ENCODE measurements around the gene VWA7. TPM values are rescaled to one million over a fixed set of nuclear protein-coding genes. Genes with fewer than 3 reads are reported as not detected.
"Not testable (repeated sequence)": the region's sequence is repeated elsewhere in the genome, so short reads cannot be mapped to it uniquely, and the experiment has no call there.

VWA7 gene, protein sequence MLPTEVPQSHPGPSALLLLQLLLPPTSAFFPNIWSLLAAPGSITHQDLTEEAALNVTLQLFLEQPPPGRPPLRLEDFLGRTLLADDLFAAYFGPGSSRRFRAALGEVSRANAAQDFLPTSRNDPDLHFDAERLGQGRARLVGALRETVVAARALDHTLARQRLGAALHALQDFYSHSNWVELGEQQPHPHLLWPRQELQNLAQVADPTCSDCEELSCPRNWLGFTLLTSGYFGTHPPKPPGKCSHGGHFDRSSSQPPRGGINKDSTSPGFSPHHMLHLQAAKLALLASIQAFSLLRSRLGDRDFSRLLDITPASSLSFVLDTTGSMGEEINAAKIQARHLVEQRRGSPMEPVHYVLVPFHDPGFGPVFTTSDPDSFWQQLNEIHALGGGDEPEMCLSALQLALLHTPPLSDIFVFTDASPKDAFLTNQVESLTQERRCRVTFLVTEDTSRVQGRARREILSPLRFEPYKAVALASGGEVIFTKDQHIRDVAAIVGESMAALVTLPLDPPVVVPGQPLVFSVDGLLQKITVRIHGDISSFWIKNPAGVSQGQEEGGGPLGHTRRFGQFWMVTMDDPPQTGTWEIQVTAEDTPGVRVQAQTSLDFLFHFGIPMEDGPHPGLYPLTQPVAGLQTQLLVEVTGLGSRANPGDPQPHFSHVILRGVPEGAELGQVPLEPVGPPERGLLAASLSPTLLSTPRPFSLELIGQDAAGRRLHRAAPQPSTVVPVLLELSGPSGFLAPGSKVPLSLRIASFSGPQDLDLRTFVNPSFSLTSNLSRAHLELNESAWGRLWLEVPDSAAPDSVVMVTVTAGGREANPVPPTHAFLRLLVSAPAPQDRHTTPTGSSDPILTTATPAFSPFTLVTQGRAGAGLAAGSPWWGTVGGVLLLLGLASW
- under 1 TPM in 2 of 6 donors, not detected in 4; 0.13 to 0.29 TPM for polyA plus RNA-seq (ENCODE audit: low read depth in 6 of 6)

GRCh38 chr6:31776989-31777666, at the start of gene VWA7:
Gene VWA7 (minus strand): TSS chr6:31777328. CDS start chr6:31776779, 549 bp downstream.
- ATAC-seq (ENCODE audit: low read depth in 2 of 2) (peak; percentile 92 to 94), DNase-seq (peak; percentile 69)
- Mint-ChIP-seq H3K4me3 (peak within 1 kb of the TSS in 4 of 8 donors; percentile 34 to 60 (median 50)), H3K27ac (peak within 1 kb of the TSS; percentile 74 to 97 (median 80)), H3K27me3 (no peaks in the 10 kb centered on the region), H3K9me3 (no peaks in the 10 kb centered on the region), H3K36me3 (no peaks in the 10 kb centered on the region), H3K4me1 (peaks cover 19 to 25% (median 21%) of the 10 kb centered on the region in 3 donors)

- peak overlapping the region; percentile 81 to 98 (median 94) for H3K27ac Mint-ChIP-seq
- ATAC-seq (ENCODE audit: low read depth in 2 of 2) (peak; percentile 22 to 24), DNase-seq (no peak)
- H3K36me3 Mint-ChIP-seq, result no peaks in the 10 kb centered on the region
- H3K27me3 Mint-ChIP-seq, result no peaks in the 10 kb centered on the region
- peaks cover 25 to 59% (median 33%) of the 10 kb centered on the region in 3 donors for H3K4me1 Mint-ChIP-seq
- peak overlapping the region; percentile 90 to 98 (median 94) for H3K4me3 Mint-ChIP-seq
- H3K9me3 Mint-ChIP-seq, result no peaks in the 10 kb centered on the region
These were observed 49.7 kb upstream of the VWA7 start for GRCh38 chr6:31826793-31827285.

DNA sequence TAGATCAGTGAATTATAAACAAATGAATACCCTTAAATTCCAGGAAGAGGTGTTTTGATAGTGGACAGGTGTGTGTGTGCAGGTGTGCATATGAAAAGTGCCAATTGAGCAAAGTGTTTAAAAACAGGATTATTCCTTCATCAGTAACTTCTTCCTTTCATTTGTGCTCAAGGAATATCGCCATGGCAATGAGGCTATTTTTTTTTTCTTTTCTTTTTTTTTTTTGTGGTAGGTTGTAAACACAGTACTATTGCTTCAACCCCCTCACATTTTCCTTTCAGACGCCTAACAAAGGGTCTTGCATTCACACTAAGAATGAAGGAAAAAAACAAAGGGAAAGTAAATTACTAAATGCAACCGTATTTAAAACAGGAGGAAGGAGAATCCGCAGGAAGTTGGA, 48.4 kb upstream of the VWA7 start:
- H3K4me1 Mint-ChIP-seq, result peaks cover 24 to 63% (median 36%) of the 10 kb centered on the region in 3 donors
- no peaks in the 10 kb centered on the region for H3K9me3 Mint-ChIP-seq
- ATAC-seq (ENCODE audit: low read depth in 2 of 2) (no peak), DNase-seq (no peak)
- H3K36me3 Mint-ChIP-seq, result no peaks in the 10 kb centered on the region
- H3K4me3 Mint-ChIP-seq, result peak overlapping the region in 7 of 8 donors; percentile 19 to 98 (median 91)
- peak overlapping the region in 5 of 6 donors; percentile 72 to 92 (median 77) for H3K27ac Mint-ChIP-seq
- H3K27me3 Mint-ChIP-seq, result no peaks in the 10 kb centered on the region

DNA sequence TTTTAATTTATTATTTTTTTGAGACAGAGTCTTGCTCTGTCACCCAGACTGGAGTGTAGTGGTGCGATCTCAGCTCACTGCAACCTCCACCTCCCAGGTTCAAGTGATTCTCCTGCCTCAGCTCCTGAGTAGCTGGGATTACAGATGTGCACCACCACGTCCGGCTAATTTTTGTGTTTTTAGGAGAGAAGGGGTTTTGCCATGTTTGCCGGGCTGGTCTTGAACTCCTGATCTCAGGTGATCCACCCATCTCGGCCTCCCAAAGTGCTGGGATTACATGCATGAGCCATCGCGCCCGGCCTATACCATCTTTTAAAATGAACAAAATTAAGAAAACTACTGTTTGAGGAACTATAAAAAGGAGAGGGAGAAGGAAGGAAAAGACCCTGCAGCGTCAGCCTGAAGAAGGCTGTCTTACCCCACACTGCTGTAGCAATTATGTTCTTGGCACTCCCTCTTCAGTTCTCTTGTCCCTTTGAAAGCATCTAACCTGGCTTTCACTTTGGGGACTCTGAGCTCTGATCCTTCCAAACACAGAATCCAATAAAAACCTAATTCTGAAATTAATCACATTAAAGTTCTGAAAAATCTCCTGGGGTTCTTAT, 46.6 kb upstream of the VWA7 start:
- DNase-seq; H3K9me3 Mint-ChIP-seq; H3K36me3 Mint-ChIP-seq; H3K27me3 Mint-ChIP-seq; ATAC-seq (ENCODE audit: low read depth in 2 of 2): not testable (repeated sequence)
- peak overlapping the region in 4 of 8 donors; percentile 32 to 93 (median 52) for H3K4me3 Mint-ChIP-seq
- peaks cover 15 to 55% (median 26%) of the 10 kb centered on the region in 3 donors for H3K4me1 Mint-ChIP-seq
- peak overlapping the region in 2 of 6 donors; percentile 22 to 93 for H3K27ac Mint-ChIP-seq

DNA sequence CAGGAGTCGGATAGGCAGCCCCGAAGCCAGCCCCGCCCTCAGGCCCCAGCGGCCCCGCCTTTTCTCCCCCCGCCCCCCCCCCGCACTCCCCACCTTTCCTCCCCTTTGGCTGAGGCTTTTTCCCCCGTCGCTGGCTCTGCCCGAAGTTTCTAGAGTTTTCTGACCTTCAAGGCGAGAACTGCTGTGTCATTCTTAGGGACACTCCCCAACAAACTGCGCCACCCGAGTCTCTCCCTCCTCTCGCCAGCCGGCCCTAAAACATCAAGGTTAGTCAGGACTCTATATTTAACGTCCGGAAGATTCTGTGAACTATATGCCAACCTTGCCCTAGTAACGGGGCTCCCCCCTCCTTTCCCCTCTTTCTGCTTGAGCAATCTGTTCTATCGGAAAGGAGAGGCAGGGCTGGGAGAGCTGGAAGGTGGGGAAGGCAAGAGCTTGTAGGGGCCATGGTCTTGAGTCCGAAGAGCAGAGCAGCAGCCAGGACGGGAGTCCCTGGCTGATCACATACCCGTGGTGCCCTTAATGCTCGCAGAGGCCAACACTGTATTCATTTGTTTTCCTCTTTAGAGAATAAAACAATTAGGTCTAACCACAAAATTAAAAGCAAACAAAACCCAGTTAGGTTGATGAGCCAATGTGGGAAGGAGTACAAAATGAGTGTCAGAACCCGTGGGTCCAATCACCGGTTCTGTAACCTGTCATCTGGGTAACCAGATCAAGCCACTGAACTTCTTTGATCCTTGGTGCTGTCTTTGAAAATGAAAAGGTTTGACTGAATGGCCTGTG, 45.1 kb upstream of the VWA7 start:
- Mint-ChIP-seq H3K27me3 (no peaks in the 10 kb centered on the region), H3K36me3 (no peaks in the 10 kb centered on the region), H3K4me3 (peak overlapping the region; percentile 92 to 100 (median 98)), H3K27ac (peak overlapping the region; percentile 93 to 98 (median 94)), H3K4me1 (peaks cover 17 to 63% (median 39%) of the 10 kb centered on the region in 3 donors), H3K9me3 (no peaks in the 10 kb centered on the region)
- ATAC-seq (ENCODE audit: low read depth in 2 of 2) (peak; percentile 35 to 44), DNase-seq (no peak)

GRCh38 chr6:31821301-31822035, 44.3 kb upstream of the VWA7 start:
- Mint-ChIP-seq H3K27ac (peak overlapping the region; percentile 49 to 98 (median 90)), H3K9me3 (no peaks in the 10 kb centered on the region), H3K27me3 (no peaks in the 10 kb centered on the region), H3K4me3 (peak overlapping the region; percentile 92 to 100 (median 98)), H3K36me3 (no peaks in the 10 kb centered on the region), H3K4me1 (peaks cover 13 to 55% (median 32%) of the 10 kb centered on the region in 3 donors)
- DNase-seq (no peak), ATAC-seq (ENCODE audit: low read depth in 2 of 2) (peak; percentile 55 to 62)

DNA sequence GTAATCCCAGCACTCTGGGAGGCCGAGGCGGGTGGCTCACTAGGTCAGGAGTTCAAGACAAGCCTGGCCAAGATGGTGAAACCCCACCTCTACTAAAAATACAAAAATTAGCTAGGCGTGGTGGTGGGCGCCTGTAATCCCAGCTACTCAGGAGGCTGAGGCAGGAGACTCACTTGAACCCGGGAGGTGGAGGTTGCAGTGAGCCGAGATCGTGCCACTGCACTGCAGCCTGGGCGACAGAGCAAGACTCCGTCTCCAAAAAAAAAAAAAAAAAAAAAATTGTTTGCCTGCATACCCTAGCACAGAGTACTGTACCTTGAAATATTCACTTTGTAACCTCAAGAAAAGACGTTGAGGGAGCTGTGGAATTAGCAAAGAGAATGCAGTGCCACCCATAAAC, 43.3 kb upstream of the VWA7 start:
- H3K36me3 Mint-ChIP-seq; ATAC-seq (ENCODE audit: low read depth in 2 of 2); H3K9me3 Mint-ChIP-seq; H3K27me3 Mint-ChIP-seq; DNase-seq: not testable (repeated sequence)
- peaks cover 13 to 49% (median 32%) of the 10 kb centered on the region in 3 donors for H3K4me1 Mint-ChIP-seq
- H3K27ac Mint-ChIP-seq, result peak overlapping the region in 1 of 6 donors; percentile 7
- H3K4me3 Mint-ChIP-seq, result peak overlapping the region in 5 of 8 donors; percentile 93 to 100 (median 98)

- H3K4me1 Mint-ChIP-seq, result peaks cover 16 to 50% (median 37%) of the 10 kb centered on the region in 3 donors
These were observed 42.8 kb upstream of the VWA7 start for GRCh38 chr6:31819871-31820299.

DNA sequence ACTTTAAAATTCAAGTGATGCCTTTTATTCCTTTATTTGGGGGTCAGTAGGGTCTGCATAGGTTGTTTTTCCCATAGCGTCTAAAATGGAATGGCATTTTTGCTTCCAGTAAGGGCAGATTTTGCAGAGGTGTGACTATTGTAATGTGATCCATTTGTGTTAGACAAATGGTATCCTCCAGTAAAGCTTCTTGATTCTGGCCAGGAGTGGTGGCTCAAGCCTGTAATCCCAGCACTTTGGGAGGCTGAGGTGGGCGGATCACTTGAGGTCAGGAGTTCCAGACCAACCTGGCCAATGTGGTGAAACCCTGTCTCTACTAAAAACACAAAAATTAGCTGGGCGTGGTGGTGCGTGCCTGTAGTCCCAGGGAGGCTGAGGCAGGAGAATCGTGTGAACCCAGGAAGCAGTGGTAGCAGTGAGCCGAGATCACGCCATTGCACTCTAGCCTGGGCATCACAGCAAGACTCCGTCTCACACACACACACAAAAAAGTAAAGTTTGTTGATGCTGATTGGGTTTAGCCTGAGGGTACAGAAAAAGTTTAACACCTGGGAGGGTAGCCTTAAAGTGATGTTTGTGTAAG, 40.9 kb upstream of the VWA7 start:
- peak overlapping the region in 5 of 6 donors; percentile 32 to 89 (median 74) for H3K27ac Mint-ChIP-seq
- H3K36me3 Mint-ChIP-seq; H3K9me3 Mint-ChIP-seq; DNase-seq; H3K27me3 Mint-ChIP-seq; ATAC-seq (ENCODE audit: low read depth in 2 of 2): not testable (repeated sequence)
- H3K4me1 Mint-ChIP-seq, result peaks cover 25 to 49% (median 46%) of the 10 kb centered on the region in 3 donors
- H3K4me3 Mint-ChIP-seq, result peak overlapping the region; percentile 54 to 89 (median 74)

More at GRCh38 chr6:31819871-31820299, 42.8 kb upstream of the VWA7 start:
- Mint-ChIP-seq H3K27me3 (no peaks in the 10 kb centered on the region), H3K36me3 (no peaks in the 10 kb centered on the region), H3K4me3 (peak overlapping the region in 6 of 8 donors; percentile 43 to 88 (median 60)), H3K27ac (peak overlapping the region in 3 of 6 donors; percentile 7 to 82 (median 26)), H3K9me3 (no peaks in the 10 kb centered on the region)
- ATAC-seq (ENCODE audit: low read depth in 2 of 2) (no peak), DNase-seq (no peak)

GRCh38 chr6:31817133-31817928, 40.2 kb upstream of the VWA7 start:
- not testable (repeated sequence) for DNase-seq, H3K36me3 Mint-ChIP-seq
- H3K4me1 Mint-ChIP-seq, result peaks cover 24 to 44% (median 42%) of the 10 kb centered on the region in 3 donors

More at GRCh38 chr6:31817133-31817928, 40.2 kb upstream of the VWA7 start:
- peak overlapping the region in 5 of 6 donors; percentile 9 to 89 (median 74) for H3K27ac Mint-ChIP-seq
- peak overlapping the region; percentile 54 to 89 (median 74) for H3K4me3 Mint-ChIP-seq
- peak; percentile 20 to 26 for ATAC-seq (ENCODE audit: low read depth in 2 of 2)
- not testable (repeated sequence) for H3K9me3 Mint-ChIP-seq, H3K27me3 Mint-ChIP-seq

All from naive B cell (primary cell).